Activated T-cell treated with anti-CD3 and anti-CD28 coated beads for 24 hours (primary cell): ENCODE measurements around the gene CCDC8.
"Not testable (repeated sequence)": the region's sequence is repeated elsewhere in the genome, so short reads cannot be mapped to it uniquely, and the experiment has no call there.

ENCODE experiments used
- DNase-seq: peaks from one replicate; pipeline ENCODE4 v3.0.0-alpha.2; 2020; ENCODE audit warnings: low read depth

CCDC8 gene

GRCh38 chr19:46383171-46383815 lies 30.1 kb downstream of the CCDC8 start:
- no peak for DNase-seq

- DNase-seq, result no peak
Observed at GRCh38 chr19:46381756-46382345, 31.5 kb downstream of the CCDC8 start.

DNA sequence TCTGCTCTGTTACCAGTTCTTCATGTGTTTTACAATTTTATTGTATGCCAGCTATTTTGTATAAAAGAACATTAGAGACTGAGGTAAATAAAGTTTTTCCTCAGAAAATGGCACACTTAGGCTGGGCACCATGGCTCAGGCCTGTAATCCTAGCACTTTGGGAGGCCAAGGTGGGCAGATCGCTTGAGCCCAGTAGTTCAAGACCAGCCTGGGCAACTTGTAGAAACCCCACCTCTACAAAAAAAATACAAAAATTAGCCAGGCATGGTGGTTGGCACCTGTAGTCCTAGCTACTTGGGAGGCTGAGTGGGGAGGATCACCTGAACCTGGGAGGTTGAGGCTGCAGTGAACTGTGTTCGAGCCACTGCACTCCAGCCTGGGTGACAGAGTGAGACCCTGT lies 32.0 kb downstream of the CCDC8 start:
- DNase-seq, result no peak

GRCh38 chr19:46380690-46381089 lies 32.7 kb downstream of the CCDC8 start:
- no peak for DNase-seq

DNA sequence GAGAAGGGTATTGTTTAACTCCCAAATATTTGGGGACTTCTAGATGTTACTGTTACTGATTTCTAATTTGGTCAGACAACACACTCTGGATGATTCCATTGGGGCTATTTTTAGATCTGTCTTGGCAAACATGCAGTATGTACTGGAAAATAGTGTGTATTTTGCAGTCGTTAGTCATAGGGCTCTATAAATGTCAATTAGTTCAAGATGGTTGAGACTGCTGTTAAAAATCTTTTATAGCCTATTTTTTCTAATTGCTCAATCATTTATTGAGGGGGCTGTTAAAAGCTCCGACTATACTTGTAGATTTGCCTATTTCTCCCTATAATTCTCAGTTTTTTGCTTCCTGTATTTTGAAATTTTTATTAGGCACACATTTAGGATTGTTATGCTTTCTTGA lies 35.1 kb downstream of the CCDC8 start:
- DNase-seq, result no peak

GRCh38 chr19:46376241-46377153 lies 36.9 kb downstream of the CCDC8 start:
- DNase-seq, result no peak

DNA sequence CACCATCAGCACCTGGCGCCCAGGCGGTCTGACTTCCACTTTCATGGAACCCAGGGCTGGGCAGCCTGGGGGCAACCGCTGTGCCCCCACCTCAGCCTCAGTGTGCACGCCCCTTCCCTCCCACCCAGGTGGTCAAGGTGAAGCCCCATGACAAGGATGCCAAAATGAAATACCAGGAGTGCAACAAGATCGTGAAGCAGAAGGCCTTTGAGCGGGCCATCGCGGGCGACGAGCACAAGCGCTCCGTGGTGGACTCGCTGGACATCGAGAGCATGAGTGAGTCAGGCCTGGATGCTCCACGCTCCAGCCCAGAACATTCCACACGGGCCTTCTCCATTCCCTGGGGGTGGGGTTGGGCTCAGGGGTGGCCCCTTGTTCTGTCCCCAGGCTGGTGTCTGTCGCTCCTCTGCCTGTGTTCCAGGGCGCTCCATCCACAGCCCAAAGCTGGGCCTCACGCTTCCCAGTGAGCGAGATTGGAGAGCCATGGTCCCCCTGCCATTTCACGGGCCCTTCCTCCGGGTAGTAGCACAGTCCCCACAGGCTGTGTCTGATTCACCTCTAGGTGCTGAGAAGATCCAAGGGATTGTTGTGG lies 37.8 kb downstream of the CCDC8 start:
- not testable (repeated sequence) for DNase-seq

GRCh38 chr19:46374536-46375475 lies 38.6 kb downstream of the CCDC8 start:
- DNase-seq, result no peak

GRCh38 chr19:46373491-46374359 lies 39.6 kb downstream of the CCDC8 start:
- DNase-seq, result no peak

DNA sequence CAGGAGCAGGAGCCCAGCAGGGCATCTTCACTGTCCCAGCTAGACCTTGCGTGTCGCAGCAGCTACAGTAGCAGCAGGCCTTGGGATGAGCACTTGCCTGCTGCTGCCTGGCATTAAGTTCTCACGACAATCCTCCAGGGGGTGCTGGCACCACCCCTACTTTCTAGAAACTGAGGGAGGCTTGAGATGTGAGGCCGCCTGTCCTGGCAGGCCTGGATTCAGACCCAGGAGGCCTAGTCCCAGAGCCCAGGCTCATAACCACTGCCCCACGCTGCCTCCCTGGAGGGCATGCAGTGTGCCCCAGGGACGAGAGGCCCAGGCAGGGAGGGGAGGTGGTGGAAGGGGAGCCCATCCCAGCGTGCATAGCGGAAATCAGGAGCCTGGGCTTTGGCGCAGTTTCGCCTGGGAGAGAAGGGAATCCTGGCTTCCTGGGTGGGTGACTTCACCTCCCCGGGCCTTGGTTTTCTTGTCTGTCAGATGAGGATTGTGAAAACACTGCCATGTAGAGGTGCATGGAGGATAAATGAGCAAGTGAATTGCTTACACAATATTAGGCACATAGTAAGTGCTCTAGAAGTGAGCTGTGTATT lies 40.4 kb downstream of the CCDC8 start:
- DNase-seq, result no peak

DNA sequence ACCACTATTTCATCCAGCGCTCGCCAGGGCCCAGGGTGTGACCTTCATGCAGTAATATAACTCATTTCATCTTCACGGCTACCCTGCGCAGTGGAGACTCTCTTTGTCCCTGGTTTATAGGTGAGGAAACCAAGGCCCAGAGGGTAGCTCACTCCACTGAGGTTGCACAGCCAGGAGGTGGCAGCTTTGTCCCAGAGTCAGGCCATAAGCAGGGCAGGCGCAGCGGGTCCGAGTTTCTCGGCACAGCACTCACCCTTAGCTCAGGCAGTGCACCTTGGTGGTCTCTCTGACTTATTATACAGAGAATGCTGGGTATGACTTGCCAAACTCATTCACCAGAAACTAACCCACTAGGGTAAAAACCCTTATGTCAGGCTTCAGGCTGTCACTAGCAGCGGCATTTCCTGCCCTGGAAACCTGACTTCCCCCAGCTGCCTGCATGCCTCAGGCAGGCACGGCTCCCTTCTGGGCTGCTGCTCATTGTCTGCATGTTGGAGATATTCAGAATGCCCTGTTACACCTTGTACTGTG lies 41.9 kb downstream of the CCDC8 start:
- DNase-seq, result no peak

- DNase-seq, result no peak
Observed at GRCh38 chr19:46369817-46370216, 43.5 kb downstream of the CCDC8 start.

DNA sequence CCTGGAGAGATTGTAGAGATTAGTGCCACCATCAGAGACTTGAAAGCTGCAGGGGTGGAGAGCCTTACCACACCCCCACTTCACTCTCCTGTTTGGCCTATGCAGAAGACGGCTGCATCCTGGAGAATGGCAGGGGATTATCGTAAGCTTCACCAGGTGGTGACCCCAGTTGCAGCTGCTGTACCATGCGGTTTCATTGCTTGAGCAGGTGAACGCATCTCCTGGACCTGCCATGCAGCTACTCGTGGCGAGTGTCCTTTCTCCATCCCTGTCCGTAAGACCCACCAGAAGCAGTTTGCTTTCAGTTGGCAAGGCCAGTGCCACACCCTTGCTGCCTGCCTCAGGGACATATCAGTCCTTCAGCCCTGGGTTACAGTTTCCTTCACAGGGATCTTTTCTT lies 45.2 kb downstream of the CCDC8 start:
- DNase-seq, result no peak

DNA sequence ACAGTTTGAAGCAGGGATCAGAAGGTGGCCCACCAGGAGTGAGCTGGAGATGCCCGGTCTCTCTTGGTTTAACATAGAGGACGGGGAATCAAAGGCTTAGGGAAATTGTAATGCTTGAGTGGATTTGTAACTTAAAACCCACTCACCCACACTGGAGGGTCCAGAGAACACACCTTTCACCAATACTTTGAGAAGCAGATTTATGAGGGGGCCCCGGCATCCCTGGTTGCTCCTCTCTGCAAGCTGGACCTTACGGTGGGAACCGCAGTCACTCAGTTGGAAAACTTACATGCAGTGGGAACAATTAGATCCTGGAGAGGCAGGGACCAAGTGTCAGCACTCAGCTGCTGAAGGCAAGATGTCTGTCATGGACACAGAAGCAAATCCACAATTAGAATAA lies 45.9 kb downstream of the CCDC8 start:
- DNase-seq, result no peak

DNA sequence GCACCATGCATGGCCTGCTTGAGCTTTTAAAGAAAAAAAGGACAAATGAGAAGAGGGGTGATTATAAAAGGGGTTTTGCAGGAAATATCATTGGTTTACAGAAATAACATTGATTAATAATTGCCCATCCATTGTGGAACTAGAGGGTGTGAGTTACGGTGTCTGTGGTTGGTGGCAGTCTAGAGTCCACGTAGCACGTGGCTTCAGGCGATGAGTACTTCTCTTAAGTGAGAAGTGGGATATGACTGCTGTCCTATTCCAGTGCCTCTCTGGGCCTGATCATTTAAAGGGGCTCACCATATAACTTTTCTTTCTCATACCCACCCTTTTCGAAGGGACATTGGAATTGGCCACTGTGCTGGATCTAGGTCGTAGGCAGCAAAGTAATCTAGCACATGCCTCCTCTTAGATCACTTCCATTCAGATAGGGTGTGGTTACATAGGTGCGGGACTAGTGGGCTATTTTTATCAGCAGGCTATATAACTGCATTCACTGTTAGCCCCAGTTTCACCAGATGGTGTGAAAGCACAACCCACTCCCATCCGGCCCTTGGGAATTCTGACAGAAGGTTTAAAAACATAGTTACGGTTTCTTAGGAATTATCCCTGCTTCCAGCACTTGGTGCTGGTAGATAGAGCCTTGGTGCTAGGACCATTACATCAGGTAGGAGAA lies 46.6 kb downstream of the CCDC8 start:
- DNase-seq, result no peak

DNA sequence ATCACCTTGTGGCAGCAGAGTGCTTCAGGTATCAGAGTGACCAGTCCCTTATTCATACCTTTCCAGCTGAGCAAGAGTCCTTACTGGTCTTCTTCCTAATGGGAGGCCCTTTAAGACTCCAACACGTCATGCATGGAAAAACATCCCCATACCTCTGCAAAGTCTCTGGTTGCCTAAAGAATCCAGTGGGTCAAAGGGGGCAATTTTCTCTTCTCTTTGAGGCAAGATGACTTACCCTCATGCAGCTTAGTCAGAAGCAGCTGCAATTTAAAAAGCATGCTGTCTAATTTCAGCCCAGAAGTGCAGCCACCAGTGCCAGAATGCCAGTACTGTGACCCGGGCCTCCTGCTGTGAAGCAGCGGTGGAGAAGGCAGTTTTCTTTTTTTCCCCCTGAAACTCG lies 47.8 kb downstream of the CCDC8 start:
- no peak for DNase-seq

- DNase-seq, result no peak
Observed at GRCh38 chr19:46364359-46364758, 49.0 kb downstream of the CCDC8 start.

DNA sequence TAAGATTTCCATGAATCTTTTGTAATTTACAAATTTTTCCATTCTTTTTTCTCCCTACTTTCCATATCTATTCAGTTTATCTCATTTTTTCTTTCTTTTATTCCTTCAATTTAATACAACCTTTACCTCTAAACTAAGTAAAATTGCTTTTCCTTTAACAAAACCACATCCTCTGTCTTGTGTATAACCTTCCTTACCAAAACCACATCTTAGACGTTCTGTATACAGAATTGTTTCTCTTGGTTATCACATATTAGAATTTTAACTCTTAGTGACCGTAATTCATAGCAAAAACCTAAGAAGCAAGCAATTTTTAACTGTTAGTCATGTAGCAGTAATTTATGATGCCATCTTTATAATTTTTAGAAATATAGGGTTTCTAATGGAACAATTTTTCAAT lies 51.4 kb downstream of the CCDC8 start:
- no peak for DNase-seq
